Erythroblast (primary cell): ENCODE data around the gene ZFHX3.

ENCODE experiments used
- GATA1 ChIP-seq: IDR thresholded peaks from 2 replicates; pipeline ENCODE4 v1.6.1; 2011; ENCODE audit warnings: low read depth, mild to moderate bottlenecking, control low read depth, low read length, moderate library complexity
- POLR2A ChIP-seq: IDR thresholded peaks from 2 replicates; pipeline ENCODE4 v1.6.1; 2011; ENCODE audit warnings: mild to moderate bottlenecking, low read length

DNA sequence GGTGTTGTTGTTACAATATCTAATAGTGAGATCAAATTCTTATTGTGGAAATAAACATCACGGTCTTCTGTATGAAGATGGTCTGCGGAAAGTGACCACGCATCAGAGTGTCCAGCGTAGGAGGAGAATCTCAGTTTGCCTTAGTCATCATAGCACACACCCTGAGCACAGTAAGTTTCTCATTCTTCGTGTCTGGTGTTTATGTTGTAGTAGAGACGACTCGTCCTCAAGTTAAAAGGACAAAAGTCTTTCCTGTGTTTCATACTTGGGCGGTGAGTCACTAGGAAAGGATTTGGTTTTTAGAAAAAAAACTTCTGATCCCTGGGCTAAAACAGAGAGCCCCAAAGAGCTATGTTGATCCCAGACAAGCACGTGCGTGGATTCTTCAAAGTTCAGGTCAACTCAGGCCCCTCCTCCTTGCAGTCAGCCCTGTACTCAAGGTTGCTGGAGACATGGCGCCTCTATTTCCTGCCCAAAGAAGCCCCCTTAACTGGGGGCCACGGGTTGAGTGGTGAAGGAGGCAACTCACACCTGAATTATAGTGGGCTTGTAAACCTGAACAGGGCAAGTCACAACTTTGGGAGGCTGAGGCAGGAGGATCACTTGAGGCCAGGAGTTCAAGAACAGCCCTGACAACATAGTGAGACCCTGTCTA is 170.4 kb downstream of the ZFHX3 start:
- no peak for TF ChIP-seq POLR2A
- TF ChIP-seq GATA1, result no peak
